Endothelial cell of umbilical vein (primary cell): ENCODE results near the gene PCP4L1. TPM values are rescaled to one million over a fixed set of nuclear protein-coding genes. Genes with fewer than 3 reads are reported as not detected.

ENCODE experiments used
- BruUV-seq: library from RNA; stranded (reverse); fragments of 400-500 nt; replicated peaks from 2 replicates; lab custom pipeline; 2021; lab: Mats Ljungman, UMichigan
- CTCF ChIA-PET: fragments of 300-600, 350-600 bp; sonication (Branson Sonifier 250); formaldehyde crosslinking; loops from one replicate; lab custom pipeline; 2021; ENCODE audit warnings: antibody characterized with exemption, inconsistent platforms; lab: Charles Lee
- POLR2A ChIA-PET: fragments of 300-600, 350-600 bp; sonication (Branson Sonifier 250); formaldehyde crosslinking; loops from one replicate; lab custom pipeline; 2021; ENCODE audit warnings: antibody characterized with exemption, inconsistent platforms; lab: Charles Lee
- DNase-seq: peaks from one replicate; pipeline ENCODE4 v3.0.0-alpha.2; 2011; ENCODE audit warnings: low read depth, low spot score
- FAIRE-seq: peaks from 2 replicates; lab custom pipeline; 2011; peaks lifted over from hg19 to GRCh38; lab: Jason Lieb, UNC
- H2AFZ ChIP-seq: 2 replicates; pipeline ENCODE4 v1.6.0; 2012; ENCODE audit warnings: low read depth, low read length, control low read depth, inconsistent platforms
- H3K27ac ChIP-seq: 2 replicates; pipeline ENCODE4 v1.5.1; 2011; ENCODE audit warnings: low read depth, mild to moderate bottlenecking, control low read depth, low read length, moderate library complexity; ENCODE audit not compliant: insufficient read depth
- H3K27me3 ChIP-seq, 2 experiments: 2 replicates each; pipeline versions ENCODE4 v1.6.0 to v1.6.1; 2011; ENCODE audit warnings: low read length in 2 of 2, mixed read lengths in 1 of 2; ENCODE audit not compliant: control insufficient read depth in 2 of 2, insufficient read depth in 2 of 2
- H3K36me3 ChIP-seq, 2 experiments: 2 replicates in 1 of 2; 3 replicates in 1 of 2; pipeline ENCODE4 v1.5.1; 2011; ENCODE audit warnings: low read length in 2 of 2, mild to moderate bottlenecking in 1 of 2, moderate library complexity in 1 of 2; ENCODE audit not compliant: control insufficient read depth in 2 of 2, insufficient read depth in 2 of 2; ENCODE audit errors: extremely low read depth in 1 of 2
- H3K4me1 ChIP-seq: 3 replicates; pipeline ENCODE4 v1.5.1; 2011; ENCODE audit warnings: mild to moderate bottlenecking, low read length; ENCODE audit not compliant: control insufficient read depth, insufficient read depth; ENCODE audit errors: extremely low read depth
- H3K4me2 ChIP-seq: 2 replicates; pipeline ENCODE4 v1.6.1; 2011; ENCODE audit warnings: low read length, control low read depth, mixed read lengths; ENCODE audit not compliant: insufficient read depth
- H3K4me3 ChIP-seq, 3 experiments: fragments of 200-600 bp in 1 of 3; sonication (generic), shearing (Covaris generic) in 1 of 3; replicated peaks in 1 of 3; 2 replicates each; pipeline ENCODE4 v1.5.1; 2011 to 2016; ENCODE audit warnings: control low read depth in 3 of 3, low read length in 3 of 3, mild to moderate bottlenecking in 2 of 3, inconsistent platforms in 1 of 3, low read depth in 1 of 3, moderate library complexity in 1 of 3; ENCODE audit not compliant: insufficient read depth in 1 of 3
- H3K79me2 ChIP-seq: 2 replicates; pipeline ENCODE4 v1.6.0; 2012; ENCODE audit warnings: low read length, inconsistent platforms; ENCODE audit not compliant: control insufficient read depth, insufficient read depth
- H3K9ac ChIP-seq: replicated peaks from 2 replicates; pipeline ENCODE3; 2011; ENCODE audit warnings: low read length, control low read depth; ENCODE audit not compliant: insufficient read depth; ENCODE audit errors: extremely low read depth
- H3K9me1 ChIP-seq: replicated peaks from 3 replicates; pipeline ENCODE4 v1.6.0; 2011; ENCODE audit warnings: mild to moderate bottlenecking, low read length; ENCODE audit not compliant: control insufficient read depth, insufficient read depth; ENCODE audit errors: extremely low read depth
- H3K9me3 ChIP-seq: replicated peaks from 2 replicates; pipeline ENCODE4 v1.5.1; 2012; ENCODE audit warnings: low read length, inconsistent platforms; ENCODE audit not compliant: control insufficient read depth, insufficient read depth
- H4K20me1 ChIP-seq: replicated peaks from 2 replicates; pipeline ENCODE3; 2011; ENCODE audit warnings: mild to moderate bottlenecking, low read length; ENCODE audit not compliant: control insufficient read depth, insufficient read depth; ENCODE audit errors: extremely low read depth
- EZH2 ChIP-seq: IDR thresholded peaks from 2 replicates; pipeline ENCODE4 v1.6.1; 2012; ENCODE audit warnings: borderline replicate concordance, low read depth, mild to moderate bottlenecking, moderate library complexity, low read length, inconsistent platforms; ENCODE audit not compliant: severe bottlenecking
- GATA2 ChIP-seq: IDR thresholded peaks from 2 replicates; pipeline ENCODE4 v1.7.0; 2011; ENCODE audit warnings: low read depth, mild to moderate bottlenecking, moderate library complexity, mixed read lengths, low read length; ENCODE audit not compliant: insufficient read length, insufficient read depth
- JUN ChIP-seq: IDR thresholded peaks from 2 replicates; pipeline ENCODE4 v1.6.1; 2011; ENCODE audit warnings: borderline replicate concordance, low read depth; ENCODE audit not compliant: insufficient read length, insufficient read depth
- MYC ChIP-seq: IDR thresholded peaks from one replicate; pipeline ENCODE4 v1.6.1; 2011; ENCODE audit warnings: mild to moderate bottlenecking, low read depth, low read length
- POLR2A ChIP-seq: IDR thresholded peaks from 2 replicates; pipeline ENCODE4 v1.6.1; 2012; ENCODE audit warnings: low read depth, mild to moderate bottlenecking, control low read depth, low read length
- POLR2AphosphoS5 ChIP-seq: IDR thresholded peaks from 2 replicates; pipeline ENCODE4 v1.6.1; 2012; ENCODE audit warnings: low read depth, mild to moderate bottlenecking, control low read depth, low read length, moderate library complexity; ENCODE audit not compliant: insufficient read depth
- dilution Hi-C: fragments of 300-500 bp; cut with MboI; formaldehyde crosslinking; loops from one replicate; pipeline ENCODE4 v1.15.0; 2019; ENCODE audit warnings: low sequenced_read_pairs; ENCODE audit not compliant: extremely low pct_ligation_motif_present
- intact Hi-C: fragments of 100-400 bp; cut with micrococcal nuclease; formaldehyde crosslinking; loops from one replicate; pipeline ENCODE4 v1.10.0; 2022
- polyA plus RNA-seq, 4 experiments: library from polyadenylated mRNA; depleted of rRNA in 3 of 4; stranded (reverse) in 3 of 4; unstranded in 1 of 4; fragments of >200 nt; gene quantifications; 2 replicates each; pipeline versions ENCODE4 v1.2.1 to v1.2.3, GENCODE V29; 2011 to 2012; ENCODE audit warnings: missing spikeins in 1 of 4
- total RNA-seq: library from RNA; stranded (reverse); gene quantifications from 2 replicates; pipeline ENCODE4 v1.2.3, GENCODE V29; 2021
- TF ChIP-seq, protein P1 (sequence below), 2 donors: IDR thresholded peaks; 1 replicate in 1 of 2; 2 replicates in 1 of 2; pipeline ENCODE4 v1.5.1; 2011; ENCODE audit warnings: low read length in 2 of 2, mild to moderate bottlenecking in 2 of 2, moderate library complexity in 2 of 2, control low read depth in 1 of 2, inconsistent platforms in 1 of 2, low read depth in 1 of 2; ENCODE audit not compliant: insufficient read depth in 1 of 2; ENCODE audit errors: extremely low read depth in 1 of 2
- TF ChIP-seq, protein P2 (sequence below): IDR thresholded peaks from 2 replicates; pipeline ENCODE4 v1.6.1; 2011; ENCODE audit not compliant: insufficient read depth, insufficient read length

The PCP4L1 gene
- total and polyA plus RNA-seq, 2 donors (not counting 3 experiments of a cell fraction or from before 2014, with no cell fraction given) = not detected

DNA sequence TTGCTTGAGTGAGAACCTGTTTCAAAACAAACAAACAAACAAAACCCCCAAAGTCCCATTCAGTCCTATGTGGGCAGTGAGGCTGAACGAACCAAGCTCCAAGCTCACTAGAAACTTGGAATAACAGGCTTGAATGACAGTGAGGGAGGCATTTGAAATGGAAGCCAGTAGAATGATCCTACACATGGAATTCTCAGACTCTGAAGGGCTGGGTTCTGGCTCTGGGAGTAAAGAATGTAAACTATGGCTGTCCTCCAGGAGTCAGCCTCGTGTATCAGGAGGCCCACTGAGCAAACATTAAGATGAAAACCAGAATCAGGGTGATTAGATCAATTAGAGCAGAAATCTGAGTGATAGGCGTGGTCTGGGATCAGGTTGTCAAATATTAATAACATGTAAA is 14.9 kb downstream of the PCP4L1 start:
- Histone ChIP-seq H3K9me3 (no peaks in the 10 kb centered on the region), H4K20me1 (no peaks in the 10 kb centered on the region), H3K4me3 (no peak overlapping the region), H3K36me3 (no peaks in the 10 kb centered on the region), H3K27ac (no peak overlapping the region), H3K4me1 (no peaks in the 10 kb centered on the region), H3K79me2 (no peaks in the 10 kb centered on the region), H3K4me2 (no peak overlapping the region), H3K9ac (no peak overlapping the region), H2AFZ (no peak overlapping the region), H3K9me1 (no peaks in the 10 kb centered on the region), H3K27me3 (peaks cover 8 to 17% of the 10 kb centered on the region in 2 experiments)
- no TSS peak for BruUV-seq
- ChIA-PET POLR2A (no interaction called here), CTCF (interaction anchor here (1.1 to 2.1 kb wide), 4 partner anchors 18 to 109 kb away, joined by 3 to 6 read pairs (median 3); no protein-coding TSS in a partner anchor)
- DNase-seq = no peak
- intact Hi-C loops (no loop called here), dilution Hi-C loops (no loop called here)
- no peak for FAIRE-seq
- TF ChIP-seq MYC (no peak), POLR2A (no peak), POLR2AphosphoS5 (no peak), JUN (no peak), GATA2 (no peak), EZH2 (no peak)
- TF ChIP-seq, protein P1, sequence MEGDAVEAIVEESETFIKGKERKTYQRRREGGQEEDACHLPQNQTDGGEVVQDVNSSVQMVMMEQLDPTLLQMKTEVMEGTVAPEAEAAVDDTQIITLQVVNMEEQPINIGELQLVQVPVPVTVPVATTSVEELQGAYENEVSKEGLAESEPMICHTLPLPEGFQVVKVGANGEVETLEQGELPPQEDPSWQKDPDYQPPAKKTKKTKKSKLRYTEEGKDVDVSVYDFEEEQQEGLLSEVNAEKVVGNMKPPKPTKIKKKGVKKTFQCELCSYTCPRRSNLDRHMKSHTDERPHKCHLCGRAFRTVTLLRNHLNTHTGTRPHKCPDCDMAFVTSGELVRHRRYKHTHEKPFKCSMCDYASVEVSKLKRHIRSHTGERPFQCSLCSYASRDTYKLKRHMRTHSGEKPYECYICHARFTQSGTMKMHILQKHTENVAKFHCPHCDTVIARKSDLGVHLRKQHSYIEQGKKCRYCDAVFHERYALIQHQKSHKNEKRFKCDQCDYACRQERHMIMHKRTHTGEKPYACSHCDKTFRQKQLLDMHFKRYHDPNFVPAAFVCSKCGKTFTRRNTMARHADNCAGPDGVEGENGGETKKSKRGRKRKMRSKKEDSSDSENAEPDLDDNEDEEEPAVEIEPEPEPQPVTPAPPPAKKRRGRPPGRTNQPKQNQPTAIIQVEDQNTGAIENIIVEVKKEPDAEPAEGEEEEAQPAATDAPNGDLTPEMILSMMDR (IDR thresholded peaks at IDR 0.05; ENCODE audit: extremely low read depth in 1 of 2, insufficient read depth in 1 of 2, low read depth in 1 of 2, low read length in 2 of 2) = no peak
- TF ChIP-seq, protein P2, sequence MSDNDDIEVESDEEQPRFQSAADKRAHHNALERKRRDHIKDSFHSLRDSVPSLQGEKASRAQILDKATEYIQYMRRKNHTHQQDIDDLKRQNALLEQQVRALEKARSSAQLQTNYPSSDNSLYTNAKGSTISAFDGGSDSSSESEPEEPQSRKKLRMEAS = no peak
